GM21576 (cell line): ENCODE data around the gene USE1.
A peak's percentile ranks its signal among the peaks of the same experiment; 100 is the strongest.

Experiments used
- ATAC-seq: cut with Tn5 transposase; IDR thresholded peaks from one replicate; pipeline ENCODE4 v1.9.1; 2021; ENCODE audit warnings: mild to moderate bottlenecking, moderate library complexity; ENCODE audit not compliant: unreplicated experiment

USE1 gene

GRCh38 chr19:17235971-17236777 lies 21.0 kb downstream of the USE1 start:
- ATAC-seq, result peak; percentile 17

GRCh38 chr19:17236811-17237543 lies 21.8 kb downstream of the USE1 start:
- no peak for ATAC-seq

- ATAC-seq, result no peak
Observed at GRCh38 chr19:17237747-17238706, 22.9 kb downstream of the USE1 start.

GRCh38 chr19:17240062-17240752 lies 25.1 kb downstream of the USE1 start:
- ATAC-seq, result no peak

DNA sequence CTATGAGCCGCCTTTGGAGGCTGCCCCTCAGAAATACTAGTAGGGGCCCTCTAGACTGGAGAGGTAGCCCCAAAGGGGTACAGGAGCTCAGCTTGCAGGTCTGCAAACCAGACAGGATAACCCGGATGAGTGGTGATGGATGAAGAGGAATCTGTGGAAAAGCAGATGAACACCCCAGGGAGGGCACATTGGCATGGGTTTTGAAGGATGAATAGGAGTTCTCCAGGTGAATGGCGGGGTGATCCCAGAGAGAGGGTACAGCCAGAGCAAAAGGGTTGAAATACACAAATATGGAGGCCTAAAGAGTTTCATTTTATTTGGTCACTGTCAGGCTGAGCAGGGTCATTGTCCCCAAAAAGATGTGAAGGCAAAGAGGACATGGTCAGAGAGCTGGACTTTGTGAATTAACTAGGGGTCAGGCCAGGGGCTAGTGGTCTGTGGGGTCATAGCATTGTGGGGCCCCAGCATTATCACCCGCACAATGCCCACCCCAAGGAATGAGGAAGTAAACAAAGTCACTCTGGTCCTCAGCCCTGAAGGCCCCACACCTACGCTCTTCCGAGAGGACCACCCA lies 25.8 kb downstream of the USE1 start:
- ATAC-seq, result no peak

DNA sequence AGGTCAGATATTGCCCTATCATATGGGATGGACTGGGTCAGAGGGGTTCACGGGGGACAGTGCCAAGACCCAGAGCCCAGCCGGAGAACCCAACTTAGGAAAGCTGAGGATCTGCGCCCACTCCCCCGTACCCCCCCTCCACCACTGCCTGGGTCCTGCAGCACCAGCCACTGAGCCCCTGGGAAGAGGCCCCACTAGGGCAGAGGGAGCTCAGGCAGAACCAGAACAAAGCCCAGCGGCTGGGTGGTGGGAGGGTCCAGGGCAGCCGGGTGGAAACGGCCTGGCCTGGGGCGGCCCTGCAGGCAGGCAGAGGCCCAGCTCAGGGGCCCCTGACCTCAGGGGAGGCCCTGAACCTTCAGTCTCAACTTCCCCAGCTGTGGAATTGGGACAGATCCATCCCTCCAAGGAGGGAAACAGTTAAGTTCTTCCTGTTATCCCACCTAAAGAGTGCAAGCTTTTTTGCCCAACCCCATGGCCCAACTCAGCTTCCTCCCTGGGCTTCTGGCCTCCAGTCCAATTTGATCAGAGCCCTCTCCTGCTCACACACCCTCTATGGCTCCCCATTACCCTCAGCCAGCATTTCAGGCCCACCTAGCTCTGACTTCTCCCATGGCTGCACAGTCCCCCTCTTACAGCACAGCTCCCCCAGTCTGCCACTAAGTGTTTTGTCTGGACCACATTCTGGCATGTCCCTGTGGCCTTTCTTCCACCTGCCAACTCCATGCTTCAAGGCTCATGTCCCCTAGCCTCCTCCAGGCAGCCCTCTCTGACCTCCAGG lies 27.5 kb downstream of the USE1 start:
- ATAC-seq, result no peak

GRCh38 chr19:17243211-17243829 lies 28.2 kb downstream of the USE1 start:
- no peak for ATAC-seq

DNA sequence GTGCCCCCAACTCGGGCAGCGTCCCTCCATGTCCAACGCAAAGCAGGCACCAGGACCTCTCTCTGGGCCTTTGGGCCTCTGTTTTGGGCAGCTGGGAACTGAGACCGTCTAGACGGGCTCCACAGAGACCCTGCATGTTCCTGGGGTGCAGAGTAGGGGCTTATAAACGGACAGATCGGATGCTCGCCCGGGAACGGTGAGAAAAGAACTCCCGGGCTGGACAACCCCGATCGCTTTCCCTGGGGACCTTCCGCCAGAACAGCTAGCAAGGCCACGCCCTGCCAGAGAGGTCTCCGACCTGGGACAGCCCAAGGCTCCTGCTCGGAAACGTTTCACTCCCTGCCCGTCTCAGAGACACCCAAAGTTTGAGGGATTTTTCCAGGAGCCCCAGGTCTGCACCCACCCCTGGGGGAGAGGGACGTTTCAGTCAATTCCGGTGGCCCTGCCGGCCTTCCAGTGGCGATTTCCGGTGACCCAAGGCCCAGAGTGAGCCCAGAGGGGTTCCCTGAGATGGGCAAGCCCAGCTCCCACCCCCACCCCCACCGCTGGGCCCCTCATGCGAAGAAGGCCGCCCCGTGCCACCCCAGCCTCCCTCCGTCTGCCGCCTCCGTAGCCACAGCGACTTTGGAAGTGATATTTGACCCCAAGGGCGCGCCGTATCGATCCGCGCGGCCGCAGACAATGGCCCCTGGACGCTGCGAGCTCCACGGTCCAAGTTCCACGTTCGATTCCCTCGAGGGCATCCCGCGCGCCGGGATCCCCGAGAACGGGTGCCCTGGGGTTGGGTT lies 28.9 kb downstream of the USE1 start:
- no peak for ATAC-seq

DNA sequence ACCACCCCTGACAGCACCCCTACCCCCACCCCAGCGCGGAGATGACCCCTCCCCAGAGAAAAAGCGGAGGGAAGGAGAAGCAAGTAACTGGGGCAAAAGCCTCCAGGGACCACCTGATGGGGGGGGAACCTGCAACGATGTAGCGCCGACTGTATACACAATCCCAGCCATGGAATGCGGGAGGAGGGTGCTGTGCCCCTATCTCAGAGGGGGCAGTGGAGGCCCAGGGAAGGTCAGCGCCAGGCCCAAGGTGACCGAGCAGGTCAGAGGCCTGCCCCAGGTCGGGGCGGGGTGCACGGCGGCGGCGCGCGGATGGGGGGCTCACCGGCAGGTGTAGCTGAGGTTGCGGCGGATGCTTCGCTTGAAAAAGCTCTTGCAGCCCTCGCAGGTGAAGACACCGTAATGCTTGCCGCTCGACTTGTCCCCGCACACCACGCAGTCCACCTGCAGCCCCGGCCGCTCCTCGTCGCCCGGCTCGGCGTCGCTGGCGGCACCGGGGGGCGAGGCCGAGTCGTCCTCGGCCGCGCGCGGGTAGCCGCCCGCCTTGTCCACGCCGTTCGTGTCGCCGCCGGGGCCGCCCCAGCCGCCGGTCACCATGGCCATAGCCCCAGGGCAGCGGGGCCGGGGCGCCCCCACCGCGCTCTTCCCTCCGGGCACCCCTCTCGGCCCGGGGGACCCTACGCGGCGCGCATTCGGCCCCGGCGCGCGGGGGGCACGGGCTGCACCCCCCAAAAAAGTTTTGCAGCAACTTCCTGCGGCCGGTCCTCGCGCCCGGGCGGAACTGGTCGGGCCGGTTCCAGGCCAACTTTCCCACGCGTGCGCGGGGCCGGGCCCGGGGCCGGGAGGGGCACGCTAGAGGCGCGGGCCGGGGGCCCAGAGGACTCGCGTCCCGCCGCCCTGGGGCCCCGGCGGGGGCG lies 29.7 kb downstream of the USE1 start:
- ATAC-seq, result no peak

DNA sequence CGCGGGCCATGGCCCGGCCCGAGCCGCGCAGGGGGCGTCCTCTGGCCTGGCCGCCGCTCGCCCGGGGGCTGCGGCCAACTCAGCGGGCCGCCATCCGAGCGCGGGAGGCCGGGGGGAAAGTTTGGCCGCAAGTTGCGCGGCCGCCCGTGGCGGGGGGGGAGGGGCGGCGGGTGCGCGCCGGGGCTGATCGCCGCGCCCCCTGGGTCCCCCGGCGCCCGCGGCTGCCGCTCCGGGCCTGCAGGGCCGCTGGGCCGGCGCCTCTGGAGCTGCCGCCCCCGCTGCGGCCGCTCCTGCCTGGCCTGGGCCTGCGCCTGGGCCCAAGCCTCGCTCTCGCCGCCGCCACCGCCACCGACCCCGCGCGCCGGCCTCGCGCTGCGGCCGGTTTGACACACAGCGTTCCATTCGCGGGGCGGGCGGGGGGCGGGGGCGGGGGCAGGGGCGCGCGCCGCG lies 30.4 kb downstream of the USE1 start, which contains the start of gene NR2F6:
Gene NR2F6 (minus strand): TSS at position 385 of the 450 bp plus-strand sequence. CDS start 699 bp downstream, outside the sequence.
- peak; percentile 5 for ATAC-seq

GRCh38 chr19:17246681-17247425 lies 31.7 kb downstream of the USE1 start:
- ATAC-seq, result no peak

- no peak for ATAC-seq
Observed at GRCh38 chr19:17248011-17248776, 33.0 kb downstream of the USE1 start.

DNA sequence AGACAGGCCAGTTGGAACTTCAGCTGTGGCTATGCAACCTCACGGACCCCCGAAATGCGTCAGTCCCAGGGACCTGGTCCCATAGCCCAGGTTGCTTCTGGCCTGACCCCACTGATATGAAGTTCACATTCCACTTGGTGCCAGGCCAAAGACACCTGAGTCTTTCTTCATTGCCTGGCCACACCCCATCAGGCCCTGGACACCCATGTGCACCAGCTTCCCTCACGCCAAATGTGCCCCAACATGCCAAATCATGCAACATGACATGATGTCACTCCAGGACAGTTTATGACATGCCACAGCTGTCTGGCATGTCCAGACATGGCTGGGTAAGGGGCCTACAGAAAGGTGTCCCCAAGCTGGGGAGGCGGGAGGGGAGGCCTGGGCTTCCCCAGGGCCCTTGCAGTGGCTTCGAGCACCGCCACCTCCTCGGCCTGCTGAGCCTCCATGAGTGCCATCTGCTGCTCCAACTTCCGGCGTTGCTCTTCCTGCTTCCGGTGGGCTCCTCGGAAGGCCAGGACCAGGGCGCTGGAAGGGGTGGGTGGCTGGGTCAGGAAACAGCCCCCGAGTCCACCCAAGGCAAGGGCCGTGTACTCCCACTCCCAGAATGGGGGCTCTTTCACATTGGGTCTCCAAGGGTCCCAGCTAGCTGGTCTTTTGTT lies 34.9 kb downstream of the USE1 start:
- ATAC-seq, result no peak

DNA sequence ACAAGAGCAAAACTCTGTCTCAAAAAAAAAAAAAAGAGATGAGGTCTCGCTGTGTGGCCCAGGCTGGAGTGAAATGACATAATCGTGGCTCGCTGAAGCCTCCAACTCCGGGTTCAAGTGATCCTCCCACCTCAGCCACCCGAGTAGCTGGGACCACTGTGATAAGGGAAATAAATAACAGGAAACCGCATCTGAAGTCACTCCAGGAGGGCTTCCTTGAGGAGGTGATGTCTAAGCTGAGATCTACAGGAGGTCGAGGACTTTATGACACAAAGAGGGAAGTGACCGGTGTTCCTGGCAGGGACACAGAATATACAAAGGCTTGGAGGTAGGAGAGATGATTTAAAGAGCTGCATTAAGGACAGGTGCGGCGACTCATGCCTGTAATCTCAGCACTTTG lies 39.5 kb downstream of the USE1 start:
- no peak for ATAC-seq

DNA sequence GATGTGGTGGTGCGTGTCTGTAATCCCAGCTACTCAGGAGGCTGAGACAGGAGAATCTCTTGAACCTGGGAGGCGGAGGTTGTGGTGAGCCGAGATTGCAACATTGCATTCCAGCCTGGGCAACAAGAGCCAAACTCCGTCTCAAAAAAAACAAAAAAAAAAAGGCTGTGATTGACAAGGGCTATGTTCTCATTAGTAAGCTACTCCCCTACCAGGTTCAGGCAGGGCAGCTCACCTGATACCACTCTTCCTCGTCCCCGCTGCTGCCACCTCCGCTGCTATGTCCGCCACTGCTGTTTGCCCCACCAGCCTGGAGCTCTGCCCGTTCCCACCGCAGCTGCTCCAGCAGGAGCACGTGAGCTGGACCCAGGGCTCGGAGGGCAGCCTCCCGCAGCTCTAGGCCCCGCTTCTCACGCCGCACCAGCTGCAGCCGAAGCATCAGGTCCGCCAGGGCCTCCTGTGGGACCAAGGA lies 40.0 kb downstream of the USE1 start:
- ATAC-seq, result no peak
